ENCODE measurements around the gene NEMP1. TPM values are rescaled to one million over a fixed set of nuclear protein-coding genes. Genes with fewer than 3 reads are reported as not detected.
A peak's percentile ranks its signal among the peaks of the same experiment; 100 is the strongest.

NEMP1 gene
- total and polyA plus RNA-seq, 4 donors: 3.7 to 14.3 (median 7.7) TPM

GRCh38 chr12:57033431-57033830 lies 45.2 kb downstream of the NEMP1 start:
- H3K9me3 ChIP-seq (ENCODE audit: control insufficient read depth in 4 of 4, insufficient read depth in 3 of 4, low read length in 3 of 4): no peaks in the 10 kb centered on the region
- H3K27me3 ChIP-seq (ENCODE audit: control insufficient read depth in 3 of 3, insufficient read depth in 3 of 3, low read length in 2 of 3): peaks cover 0 to 3% (median 2%) of the 10 kb centered on the region in 3 donors
- DNase-seq (no peak), ATAC-seq (ENCODE audit: insufficient read depth, low FRiP score) (no peak)
- no peaks in the 10 kb centered on the region for H3K4me1 ChIP-seq (ENCODE audit: control insufficient read depth in 5 of 5, insufficient read depth in 5 of 5, low read length in 5 of 5)
- 93 to 95% methylated on average over 3 of the region's 3 CpGs for WGBS, 2 donors
- no peak overlapping the region for H3K27ac ChIP-seq (ENCODE audit: low read depth in 1 of 2, low read length in 1 of 2)
- no peaks in the 10 kb centered on the region for H3K36me3 ChIP-seq (ENCODE audit: control insufficient read depth in 4 of 4, insufficient read depth in 4 of 4, low read length in 4 of 4)
- H3K4me3 ChIP-seq: no peak overlapping the region
- no peak overlapping the region for H3K9ac ChIP-seq (ENCODE audit: insufficient read depth in 1 of 2, low read length in 2 of 2)
- TF ChIP-seq CTCF (IDR thresholded peaks at IDR 0.05; ENCODE audit: control extremely low read depth, extremely low read depth): no peak

- no peak for TF ChIP-seq CTCF (IDR thresholded peaks at IDR 0.05; ENCODE audit: control extremely low read depth, extremely low read depth)
- Histone ChIP-seq H3K27ac (ENCODE audit: low read depth in 1 of 2, low read length in 1 of 2) (no peak overlapping the region), H3K4me3 (no peak overlapping the region), H3K9me3 (ENCODE audit: control insufficient read depth in 4 of 4, insufficient read depth in 3 of 4, low read length in 3 of 4) (no peaks in the 10 kb centered on the region), H3K27me3 (ENCODE audit: control insufficient read depth in 3 of 3, insufficient read depth in 3 of 3, low read length in 2 of 3) (peaks cover 0 to 10% (median 4%) of the 10 kb centered on the region in 3 donors), H3K36me3 (ENCODE audit: control insufficient read depth in 4 of 4, insufficient read depth in 4 of 4, low read length in 4 of 4) (no peaks in the 10 kb centered on the region), H3K4me1 (ENCODE audit: control insufficient read depth in 5 of 5, insufficient read depth in 5 of 5, low read length in 5 of 5) (no peaks in the 10 kb centered on the region), H3K9ac (ENCODE audit: insufficient read depth in 1 of 2, low read length in 2 of 2) (no peak overlapping the region)
- WGBS, 2 donors: 83 to 86% methylated on average over 7 of the region's 7 CpGs
- ATAC-seq (ENCODE audit: insufficient read depth, low FRiP score): no peak
- DNase-seq: no peak
Observed at GRCh38 chr12:57031789-57032188, 46.8 kb downstream of the NEMP1 start.

- Histone ChIP-seq H3K27ac (ENCODE audit: low read depth in 1 of 2, low read length in 1 of 2) (no peak overlapping the region), H3K4me3 (no peak overlapping the region), H3K9me3 (ENCODE audit: control insufficient read depth in 4 of 4, insufficient read depth in 3 of 4, low read length in 3 of 4) (no peaks in the 10 kb centered on the region), H3K36me3 (ENCODE audit: control insufficient read depth in 4 of 4, insufficient read depth in 4 of 4, low read length in 4 of 4) (no peaks in the 10 kb centered on the region), H3K9ac (ENCODE audit: insufficient read depth in 1 of 2, low read length in 2 of 2) (no peak overlapping the region), H3K4me1 (ENCODE audit: control insufficient read depth in 5 of 5, insufficient read depth in 5 of 5, low read length in 5 of 5) (no peaks in the 10 kb centered on the region), H3K27me3 (ENCODE audit: control insufficient read depth in 3 of 3, insufficient read depth in 3 of 3, low read length in 2 of 3) (peaks cover 0 to 11% (median 4%) of the 10 kb centered on the region in 3 donors)
- DNase-seq: peak in 2 of 3 donors; percentile 11 to 29
- 17 to 18% methylated on average over 2 of the region's 2 CpGs for WGBS, 2 donors
- no peak for TF ChIP-seq CTCF (IDR thresholded peaks at IDR 0.05; ENCODE audit: control extremely low read depth, extremely low read depth)
- ATAC-seq (ENCODE audit: insufficient read depth, low FRiP score): no peak
Observed at GRCh38 chr12:57031138-57031725, 47.4 kb downstream of the NEMP1 start.

- DNase-seq: no peak
- Histone ChIP-seq H3K36me3 (ENCODE audit: control insufficient read depth in 4 of 4, insufficient read depth in 4 of 4, low read length in 4 of 4) (no peaks in the 10 kb centered on the region), H3K27ac (ENCODE audit: low read depth in 1 of 2, low read length in 1 of 2) (no peak overlapping the region), H3K27me3 (ENCODE audit: control insufficient read depth in 3 of 3, insufficient read depth in 3 of 3, low read length in 2 of 3) (peaks cover 0 to 11% (median 4%) of the 10 kb centered on the region in 3 donors), H3K9ac (ENCODE audit: insufficient read depth in 1 of 2, low read length in 2 of 2) (no peak overlapping the region), H3K4me3 (no peak overlapping the region), H3K9me3 (ENCODE audit: control insufficient read depth in 4 of 4, insufficient read depth in 3 of 4, low read length in 3 of 4) (no peaks in the 10 kb centered on the region), H3K4me1 (ENCODE audit: control insufficient read depth in 5 of 5, insufficient read depth in 5 of 5, low read length in 5 of 5) (no peaks in the 10 kb centered on the region)
- ATAC-seq (ENCODE audit: insufficient read depth, low FRiP score): no peak
- TF ChIP-seq CTCF (IDR thresholded peaks at IDR 0.05; ENCODE audit: control extremely low read depth, extremely low read depth): no peak
- 95 to 97% methylated on average over 7 of the region's 7 CpGs for whole genome bisulfite sequencing, 2 donors
Observed at GRCh38 chr12:57029457-57029856, 49.1 kb downstream of the NEMP1 start.

Data from lung (tissue), 12 donors.